ENCODE results near the gene TIAM1.

The TIAM1 gene

GRCh38 chr21:31279214-31279613 is 64.8 kb downstream of the TIAM1 start:
- TF ChIP-seq MYC (IDR thresholded peaks at IDR 0.05; ENCODE audit: low read depth, low read length) (no peak), CTCF (IDR thresholded peaks at IDR 0.05; ENCODE audit: low read depth, low read length) (no peak), MAX (IDR thresholded peaks at IDR 0.05; ENCODE audit: low read depth, low read length) (no peak), POLR2A (IDR thresholded peaks at IDR 0.05; ENCODE audit: extremely low read depth, insufficient read length) (no peak)
- no peak for DNase-seq (ENCODE audit: low read depth)
- H3K4me3 ChIP-seq (ENCODE audit: low read depth, low read length), result no peak overlapping the region

- TF ChIP-seq POLR2A (IDR thresholded peaks at IDR 0.05; ENCODE audit: extremely low read depth, insufficient read length), result no peak
- TF ChIP-seq CTCF (IDR thresholded peaks at IDR 0.05; ENCODE audit: low read depth, low read length), result no peak
- no peak for TF ChIP-seq MYC (IDR thresholded peaks at IDR 0.05; ENCODE audit: low read depth, low read length)
- no peak for TF ChIP-seq MAX (IDR thresholded peaks at IDR 0.05; ENCODE audit: low read depth, low read length)
- H3K4me3 ChIP-seq (ENCODE audit: low read depth, low read length), result no peak overlapping the region
- DNase-seq (ENCODE audit: low read depth), result no peak
These were observed 65.4 kb downstream of the TIAM1 start for GRCh38 chr21:31278511-31279130.

GRCh38 chr21:31276663-31277062 is 67.4 kb downstream of the TIAM1 start:
- no peak for TF ChIP-seq MYC (IDR thresholded peaks at IDR 0.05; ENCODE audit: low read depth, low read length)
- no peak for TF ChIP-seq MAX (IDR thresholded peaks at IDR 0.05; ENCODE audit: low read depth, low read length)
- TF ChIP-seq CTCF (IDR thresholded peaks at IDR 0.05; ENCODE audit: low read depth, low read length), result no peak
- no peak for TF ChIP-seq POLR2A (IDR thresholded peaks at IDR 0.05; ENCODE audit: extremely low read depth, insufficient read length)
- no peak overlapping the region for H3K4me3 ChIP-seq (ENCODE audit: low read depth, low read length)
- no peak for DNase-seq (ENCODE audit: low read depth)

GRCh38 chr21:31275901-31276300 is 68.2 kb downstream of the TIAM1 start:
- no peak overlapping the region for H3K4me3 ChIP-seq (ENCODE audit: low read depth, low read length)
- DNase-seq (ENCODE audit: low read depth), result no peak
- TF ChIP-seq MYC (IDR thresholded peaks at IDR 0.05; ENCODE audit: low read depth, low read length), result no peak
- TF ChIP-seq MAX (IDR thresholded peaks at IDR 0.05; ENCODE audit: low read depth, low read length), result no peak
- no peak for TF ChIP-seq CTCF (IDR thresholded peaks at IDR 0.05; ENCODE audit: low read depth, low read length)
- TF ChIP-seq POLR2A (IDR thresholded peaks at IDR 0.05; ENCODE audit: extremely low read depth, insufficient read length), result no peak

GRCh38 chr21:31273278-31273677 is 70.8 kb downstream of the TIAM1 start:
- DNase-seq (ENCODE audit: low read depth), result no peak
- TF ChIP-seq CTCF (IDR thresholded peaks at IDR 0.05; ENCODE audit: low read depth, low read length) (no peak), MAX (IDR thresholded peaks at IDR 0.05; ENCODE audit: low read depth, low read length) (no peak), POLR2A (IDR thresholded peaks at IDR 0.05; ENCODE audit: extremely low read depth, insufficient read length) (no peak), MYC (IDR thresholded peaks at IDR 0.05; ENCODE audit: low read depth, low read length) (no peak)
- H3K4me3 ChIP-seq (ENCODE audit: low read depth, low read length), result no peak overlapping the region
